ENCODE data around the gene MACROH2A1. TPM values are rescaled to one million over a fixed set of nuclear protein-coding genes. Genes with fewer than 3 reads are reported as not detected.

MACROH2A1 gene
- total and polyA plus RNA-seq, 9 of the 15 experiments (the other 6 are each of a cell fraction or from before 2014, with no cell fraction given) = 44.9 to 289 (median 193) TPM

DNA sequence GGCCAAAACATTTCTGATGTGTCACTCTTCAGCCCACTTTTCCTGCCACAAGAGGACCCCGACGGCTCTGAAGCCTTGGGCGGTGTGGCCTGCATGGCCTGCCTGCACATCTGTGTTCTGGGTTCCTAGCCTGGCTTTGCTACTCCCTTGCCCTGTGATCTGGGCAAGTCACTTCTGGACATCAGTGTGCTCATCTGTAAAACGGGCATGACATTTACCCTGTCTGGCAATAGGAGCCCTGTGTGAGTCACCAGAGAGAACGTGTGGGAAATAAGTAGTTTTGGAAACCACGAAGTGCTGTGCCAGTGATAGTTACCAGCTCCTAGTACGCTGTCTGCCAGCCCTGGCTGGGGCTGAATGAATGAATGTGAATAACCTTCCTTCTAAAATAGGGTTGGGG is 90.8 kb downstream of the MACROH2A1 start:
- H3K79me2 ChIP-seq (ENCODE audit: control insufficient read depth, insufficient read depth, low read length) = no peaks in the 10 kb centered on the region
- intact Hi-C loops (cut with micrococcal nuclease) = no loop called here
- peak overlapping the region in 1 of 2 experiments; percentile 62; a peak in 1 of 4 replicates for H3K9ac ChIP-seq (ENCODE audit: insufficient read depth in 1 of 2, low read depth in 2 of 2, low read length in 2 of 2)
- 59% methylated on average over 7 of the region's 7 CpGs for WGBS (ENCODE audit: insufficient coverage, low coverage, missing lambda C conversion rate)
- H3K4me3 ChIP-seq = no peak overlapping the region
- no TSS peak for BruUV-seq (replicated peaks)
- H3K4me1 ChIP-seq (replicated peaks in 1 of 2; ENCODE audit: control insufficient read depth in 2 of 2, insufficient read depth in 2 of 2, low read length in 2 of 2) = peaks cover 14 to 40% of the 10 kb centered on the region in 2 experiments
- no peaks in the 10 kb centered on the region for H3K9me3 ChIP-seq (replicated peaks; ENCODE audit: control insufficient read depth, insufficient read depth, low read depth, low read length)
- H4K20me1 ChIP-seq (replicated peaks; ENCODE audit: control insufficient read depth, insufficient read depth, low read length) = 0 out of 2 replicates have a peak, but pooled peaks cover 5% of the 10 kb centered on the region
- TF ChIP-seq ZNF395 (CRISPR knock-in tag; IDR thresholded peaks at IDR 0.05) (no peak), RBM25 (IDR thresholded peaks at IDR 0.05; ENCODE audit: low read depth, low read length, severe bottlenecking) (peak; percentile 44)
- no peaks in the 10 kb centered on the region for H3K36me3 ChIP-seq (ENCODE audit: control insufficient read depth, insufficient read depth, low read length)
- no peak overlapping the region for H3K27ac ChIP-seq (ENCODE audit: extremely low read depth, low read depth, low read length)
- ChIA-PET CTCF (ENCODE audit: low intra/inter-chr PET ratio) (no interaction called here), POLR2A (interaction anchor here (0.8 kb wide), 1 partner anchor 1041 kb away, joined by 3 read pairs; no protein-coding TSS in a partner anchor)
- no peak overlapping the region for H3K4me2 ChIP-seq (ENCODE audit: insufficient read depth, low read length)
- FAIRE-seq (no peak), ATAC-seq (no peak), DNase-seq (ENCODE audit: extremely low read depth in 1 of 4, low spot score in 3 of 4) (no peak)
- no peaks in the 10 kb centered on the region for H3K9me1 ChIP-seq (ENCODE audit: control insufficient read depth, insufficient read depth, low read length)
- no peak overlapping the region for H2AFZ ChIP-seq (ENCODE audit: low read depth, low read length)
- no peaks in the 10 kb centered on the region for H3K27me3 ChIP-seq (ENCODE audit: control insufficient read depth in 2 of 2, insufficient read depth in 2 of 2, low read length in 2 of 2)
- in situ Hi-C loops (cut with MboI) = loop anchor here (5.0 kb wide), 1 partner anchor 86 kb away; no protein-coding TSS in a partner anchor

Measured in K562 (cell line).